ENCODE results near the gene BAIAP3.

BAIAP3 gene

DNA sequence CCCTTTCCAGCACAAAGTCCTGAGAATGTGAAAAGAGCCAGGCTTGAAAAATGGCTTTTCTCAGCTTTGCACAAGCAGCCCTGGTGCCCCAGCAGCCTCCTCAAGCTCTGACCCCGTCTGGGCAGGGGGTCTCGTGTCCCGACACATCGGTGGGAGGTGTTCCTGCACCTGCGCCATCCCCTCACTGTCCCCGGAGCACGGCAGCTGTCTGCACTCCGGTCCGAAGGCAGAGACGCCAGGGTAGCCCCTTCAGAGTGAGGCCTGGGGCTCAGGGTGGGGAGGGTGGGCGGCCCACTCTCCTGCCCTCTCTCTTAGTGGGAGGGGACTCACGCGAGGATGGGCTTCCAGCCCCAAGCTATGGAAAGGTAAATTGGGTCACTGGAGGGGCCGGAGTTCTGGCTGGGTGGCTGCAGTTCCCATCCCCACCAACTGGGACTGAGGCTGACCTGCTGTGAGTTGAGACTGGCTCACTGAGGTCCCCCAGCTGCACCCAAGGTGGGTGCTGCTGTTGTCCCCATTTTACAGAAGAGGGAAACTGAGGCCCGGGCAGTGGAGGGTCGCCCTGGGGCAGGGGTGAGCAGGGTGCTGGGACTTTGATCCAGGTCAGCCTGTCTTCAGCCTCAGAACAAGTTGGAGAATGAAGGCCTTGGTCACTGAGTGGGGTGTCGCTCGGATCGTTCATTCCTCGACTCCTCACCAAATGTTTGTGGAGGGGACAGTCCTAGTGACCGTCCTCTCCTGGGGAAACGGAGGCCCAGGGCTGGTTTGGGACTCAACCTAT lies 2.3 kb upstream of the BAIAP3 start:
- TF ChIP-seq, protein P1, sequence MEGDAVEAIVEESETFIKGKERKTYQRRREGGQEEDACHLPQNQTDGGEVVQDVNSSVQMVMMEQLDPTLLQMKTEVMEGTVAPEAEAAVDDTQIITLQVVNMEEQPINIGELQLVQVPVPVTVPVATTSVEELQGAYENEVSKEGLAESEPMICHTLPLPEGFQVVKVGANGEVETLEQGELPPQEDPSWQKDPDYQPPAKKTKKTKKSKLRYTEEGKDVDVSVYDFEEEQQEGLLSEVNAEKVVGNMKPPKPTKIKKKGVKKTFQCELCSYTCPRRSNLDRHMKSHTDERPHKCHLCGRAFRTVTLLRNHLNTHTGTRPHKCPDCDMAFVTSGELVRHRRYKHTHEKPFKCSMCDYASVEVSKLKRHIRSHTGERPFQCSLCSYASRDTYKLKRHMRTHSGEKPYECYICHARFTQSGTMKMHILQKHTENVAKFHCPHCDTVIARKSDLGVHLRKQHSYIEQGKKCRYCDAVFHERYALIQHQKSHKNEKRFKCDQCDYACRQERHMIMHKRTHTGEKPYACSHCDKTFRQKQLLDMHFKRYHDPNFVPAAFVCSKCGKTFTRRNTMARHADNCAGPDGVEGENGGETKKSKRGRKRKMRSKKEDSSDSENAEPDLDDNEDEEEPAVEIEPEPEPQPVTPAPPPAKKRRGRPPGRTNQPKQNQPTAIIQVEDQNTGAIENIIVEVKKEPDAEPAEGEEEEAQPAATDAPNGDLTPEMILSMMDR (IDR thresholded peaks at IDR 0.05; ENCODE audit: borderline replicate concordance, insufficient read depth, low read depth, low read length): no peak
- H3K4me3 ChIP-seq (ENCODE audit: low read depth, low read length): no peak overlapping the region

DNA sequence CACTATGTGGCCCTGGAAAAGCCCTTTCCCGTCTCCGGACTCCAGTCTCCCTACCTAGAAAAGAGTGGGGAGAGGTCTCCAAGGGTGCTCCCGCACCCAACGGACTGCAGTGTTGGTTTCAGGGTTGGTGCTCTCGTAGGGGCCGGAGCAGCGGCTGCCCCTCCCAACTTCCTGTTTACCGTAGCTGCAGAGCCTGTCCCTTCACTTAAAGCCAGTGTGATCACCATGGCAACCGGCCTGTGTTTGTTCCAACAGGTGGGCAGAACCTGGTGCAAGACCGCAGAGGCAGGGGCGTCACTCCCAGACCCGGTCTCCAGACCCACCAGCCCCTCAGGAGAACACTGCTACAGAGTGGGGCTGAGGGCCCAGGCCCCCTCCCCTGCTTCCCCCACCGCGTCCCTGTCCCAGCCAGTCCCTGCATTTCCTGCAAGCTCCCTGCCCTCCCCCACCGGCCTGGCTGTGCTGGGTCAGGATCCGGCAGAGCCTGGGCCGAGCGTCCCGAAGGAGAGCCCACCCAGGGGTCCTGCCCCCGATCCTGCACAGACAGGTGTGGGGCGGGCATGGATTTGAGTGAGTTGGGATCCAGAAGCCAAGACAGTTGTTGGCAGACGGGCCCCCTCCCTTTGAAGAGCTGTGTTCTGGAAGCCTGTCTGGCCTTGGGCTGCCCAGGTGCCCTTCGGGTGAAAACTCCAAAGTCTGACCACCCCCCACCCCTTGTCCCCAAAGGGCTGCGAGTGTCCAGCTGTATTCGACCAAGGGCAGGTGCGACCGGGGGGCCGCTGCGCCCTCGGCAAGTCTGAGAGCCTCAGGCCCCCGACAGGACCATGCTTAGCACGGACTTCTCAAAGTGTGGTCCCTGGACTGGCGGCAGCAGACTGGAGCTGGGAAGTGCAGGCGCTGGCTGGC lies 1.5 kb upstream of the BAIAP3 start:
- TF ChIP-seq, protein P1 (IDR thresholded peaks at IDR 0.05; ENCODE audit: borderline replicate concordance, insufficient read depth, low read depth, low read length): no peak
- no peak overlapping the region for H3K4me3 ChIP-seq (ENCODE audit: low read depth, low read length)

DNA sequence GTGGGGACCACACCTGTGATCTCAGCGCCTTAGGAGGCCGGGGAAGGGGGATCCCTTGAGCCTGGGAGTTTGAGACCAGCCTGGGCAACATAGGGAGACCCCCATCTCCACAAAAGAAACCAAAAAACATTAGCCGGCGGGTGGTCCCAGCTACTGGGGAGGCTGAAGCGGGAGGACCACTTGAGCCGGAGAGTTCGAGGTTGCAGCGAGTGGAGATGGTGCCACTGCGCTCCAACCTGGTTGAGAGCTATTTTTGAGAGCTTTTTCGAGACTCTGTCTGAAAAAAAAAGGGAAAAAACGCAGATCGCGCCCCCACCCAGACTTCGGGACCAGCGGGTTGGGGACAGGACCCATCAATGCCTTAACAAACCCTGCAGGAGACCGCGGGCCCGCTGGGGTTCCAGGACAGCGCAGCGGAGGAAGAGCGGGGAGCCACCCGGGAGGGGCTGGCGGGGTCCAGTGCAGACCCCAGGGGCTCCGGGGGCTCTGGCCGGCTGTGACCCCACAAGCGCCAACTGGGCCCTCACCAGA lies 762 bp upstream of the BAIAP3 start:
- H3K4me3 ChIP-seq (ENCODE audit: low read depth, low read length): no peak overlapping the region
- TF ChIP-seq, protein P1 (IDR thresholded peaks at IDR 0.05; ENCODE audit: borderline replicate concordance, insufficient read depth, low read depth, low read length): no peak

DNA sequence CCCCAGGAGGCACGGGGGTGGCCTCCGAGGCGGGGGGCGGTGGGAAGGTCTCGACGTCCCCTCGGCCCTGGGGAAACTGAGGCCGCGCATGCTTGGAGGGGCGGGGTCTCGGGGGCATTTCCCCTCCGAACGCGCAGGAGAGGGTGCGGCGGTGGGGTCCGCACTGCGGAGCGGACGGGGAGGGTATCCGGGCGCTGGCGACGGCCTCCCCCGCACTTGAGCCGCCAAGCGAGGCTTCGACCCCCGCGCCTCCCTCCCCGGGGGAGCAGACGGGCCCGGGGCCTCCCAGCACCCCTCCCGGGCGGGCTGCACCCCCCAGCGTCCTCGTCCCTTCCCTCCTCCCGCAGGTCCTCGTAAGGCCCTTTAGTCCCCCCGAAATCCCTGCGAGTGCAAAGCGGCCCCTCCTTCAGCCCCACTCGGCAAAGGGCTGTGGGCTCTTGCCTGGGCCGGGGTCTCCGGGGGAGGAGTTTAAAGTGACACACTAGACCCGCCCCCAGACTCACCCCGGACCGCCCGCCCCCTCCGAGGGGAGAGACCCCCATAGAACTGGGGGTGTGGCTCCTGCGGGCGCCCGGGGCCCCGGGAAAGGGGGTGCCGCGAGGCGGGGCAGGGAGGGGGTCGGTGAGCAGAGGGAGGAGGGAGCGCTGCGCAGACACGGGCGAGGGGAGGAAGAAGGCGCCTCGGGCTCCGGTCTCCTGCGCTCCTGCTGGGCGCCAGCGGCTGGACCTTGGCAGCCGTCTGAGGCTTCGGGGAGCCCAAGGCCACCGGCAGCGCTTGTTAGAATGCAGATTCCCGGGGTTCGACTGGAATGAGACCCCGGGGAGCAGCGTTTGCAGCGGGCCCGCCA lies 632 bp downstream of the BAIAP3 start:
- TF ChIP-seq, protein P1 (IDR thresholded peaks at IDR 0.05; ENCODE audit: borderline replicate concordance, insufficient read depth, low read depth, low read length): no peak
- H3K4me3 ChIP-seq (ENCODE audit: low read depth, low read length): no peak overlapping the region

DNA sequence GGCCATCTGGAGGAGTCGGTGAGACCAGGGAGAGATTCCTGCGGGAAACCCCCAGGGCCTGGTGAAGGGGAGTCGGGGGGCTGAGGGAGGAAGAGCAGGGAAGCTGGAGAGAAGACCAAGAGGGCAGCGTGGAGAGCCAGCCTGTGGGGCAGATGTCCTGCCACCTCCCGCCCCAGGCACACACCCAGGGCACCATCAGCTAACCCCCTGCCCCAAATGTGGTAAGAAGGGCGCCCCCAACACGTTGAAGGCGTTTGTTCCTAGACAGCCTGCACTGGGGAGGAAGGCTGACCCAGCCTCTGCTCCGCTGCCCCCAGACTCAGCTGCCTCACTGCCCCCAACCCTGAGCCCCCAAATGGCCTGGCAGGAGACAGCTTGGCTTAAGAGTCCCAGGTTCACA lies 1.3 kb downstream of the BAIAP3 start:
- H3K4me3 ChIP-seq (ENCODE audit: low read depth, low read length): no peak overlapping the region
- TF ChIP-seq, protein P1 (IDR thresholded peaks at IDR 0.05; ENCODE audit: borderline replicate concordance, insufficient read depth, low read depth, low read length): 0 out of 2 replicates have a peak, but pooled peaks have one; percentile 1

DNA sequence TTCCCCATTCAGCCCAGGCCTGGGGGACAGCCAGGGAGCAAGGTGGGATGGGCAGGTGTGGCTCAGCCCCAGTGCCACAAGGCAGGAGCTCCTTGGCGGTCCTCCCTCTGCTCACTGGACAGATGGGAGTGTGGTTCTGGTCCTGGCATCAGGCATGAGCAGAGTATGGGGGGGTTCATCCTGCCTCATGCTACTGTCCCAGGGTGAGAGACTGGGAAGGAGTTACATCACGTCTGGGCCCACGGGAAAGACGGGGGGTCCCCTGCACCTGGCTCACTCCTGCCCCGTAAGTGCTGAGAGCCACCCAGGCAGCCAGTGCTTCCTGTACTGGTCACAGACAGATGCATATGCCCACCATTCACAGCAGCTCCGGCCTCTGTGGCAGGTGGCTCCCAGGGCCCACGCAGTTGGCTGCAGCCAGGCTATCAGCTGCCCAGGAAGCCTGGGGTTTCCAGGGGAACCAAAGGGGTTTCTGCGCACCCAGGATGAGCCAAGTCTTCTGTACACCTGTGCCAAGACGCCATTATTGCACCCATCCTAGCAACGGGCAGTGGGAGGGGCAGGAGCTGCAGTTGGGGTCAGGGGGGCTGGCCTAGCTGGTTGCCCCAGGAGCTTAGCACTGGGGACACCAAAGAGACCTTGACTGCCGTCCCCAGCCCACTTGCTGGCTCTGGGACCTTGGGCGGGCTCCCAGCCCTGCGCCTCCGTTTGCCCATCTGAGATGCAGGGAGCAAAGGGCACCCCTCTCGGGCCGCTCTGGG lies 1.9 kb downstream of the BAIAP3 start:
- no peak overlapping the region for H3K4me3 ChIP-seq (ENCODE audit: low read depth, low read length)
- TF ChIP-seq, protein P1 (IDR thresholded peaks at IDR 0.05; ENCODE audit: borderline replicate concordance, insufficient read depth, low read depth, low read length): no peak
